Measurements from ENCODE around the gene COL23A1.

Gene COL23A1

GRCh38 chr5:178298283-178298807, 291.8 kb downstream of the COL23A1 start:
- Histone ChIP-seq H3K4me1 (ENCODE audit: control insufficient read depth in 1 of 2, insufficient read depth in 1 of 2, low read depth in 1 of 2, low read length in 1 of 2) (no peaks in the 10 kb centered on the region), H3K4me3 (ENCODE audit: low read depth in 1 of 2, low read length in 1 of 2) (no peak overlapping the region), H3K27me3 (no peaks in the 10 kb centered on the region), H3K27ac (no peak overlapping the region), H3K36me3 (no peaks in the 10 kb centered on the region), H3K9me3 (no peaks in the 10 kb centered on the region)
- no peak for TF ChIP-seq CTCF (IDR thresholded peaks at IDR 0.05)

GRCh38 chr5:178297751-178298150, 292.4 kb downstream of the COL23A1 start:
- H3K27me3 ChIP-seq = no peaks in the 10 kb centered on the region
- no peaks in the 10 kb centered on the region for H3K9me3 ChIP-seq
- no peak overlapping the region for H3K4me3 ChIP-seq (ENCODE audit: low read depth in 1 of 2, low read length in 1 of 2)
- H3K27ac ChIP-seq = no peak overlapping the region
- H3K36me3 ChIP-seq = no peaks in the 10 kb centered on the region
- TF ChIP-seq CTCF (IDR thresholded peaks at IDR 0.05) = no peak
- H3K4me1 ChIP-seq (ENCODE audit: control insufficient read depth in 1 of 2, insufficient read depth in 1 of 2, low read depth in 1 of 2, low read length in 1 of 2) = no peaks in the 10 kb centered on the region

GRCh38 chr5:178296066-178296465, 294.1 kb downstream of the COL23A1 start:
- Histone ChIP-seq H3K4me3 (ENCODE audit: low read depth in 1 of 2, low read length in 1 of 2) (no peak overlapping the region), H3K27me3 (no peaks in the 10 kb centered on the region), H3K36me3 (no peaks in the 10 kb centered on the region), H3K27ac (no peak overlapping the region), H3K9me3 (no peaks in the 10 kb centered on the region), H3K4me1 (ENCODE audit: control insufficient read depth in 1 of 2, insufficient read depth in 1 of 2, low read depth in 1 of 2, low read length in 1 of 2) (no peaks in the 10 kb centered on the region)
- TF ChIP-seq CTCF (IDR thresholded peaks at IDR 0.05) = no peak

- no peaks in the 10 kb centered on the region for H3K4me1 ChIP-seq (ENCODE audit: control insufficient read depth in 1 of 2, insufficient read depth in 1 of 2, low read depth in 1 of 2, low read length in 1 of 2)
- no peak for TF ChIP-seq CTCF (IDR thresholded peaks at IDR 0.05)
Measured at GRCh38 chr5:178295589-178295988, 294.6 kb downstream of the COL23A1 start.

GRCh38 chr5:178293815-178294214, 296.4 kb downstream of the COL23A1 start:
- no peaks in the 10 kb centered on the region for H3K36me3 ChIP-seq
- no peak overlapping the region for H3K4me3 ChIP-seq (ENCODE audit: low read depth in 1 of 2, low read length in 1 of 2)
- no peaks in the 10 kb centered on the region for H3K27me3 ChIP-seq
- no peaks in the 10 kb centered on the region for H3K4me1 ChIP-seq (ENCODE audit: control insufficient read depth in 1 of 2, insufficient read depth in 1 of 2, low read depth in 1 of 2, low read length in 1 of 2)
- H3K9me3 ChIP-seq = no peaks in the 10 kb centered on the region
- no peak overlapping the region for H3K27ac ChIP-seq
- no peak for TF ChIP-seq CTCF (IDR thresholded peaks at IDR 0.05)

More at GRCh38 chr5:178295589-178295988, 294.6 kb downstream of the COL23A1 start:
- no peaks in the 10 kb centered on the region for H3K36me3 ChIP-seq
- H3K9me3 ChIP-seq = no peaks in the 10 kb centered on the region
- no peak overlapping the region for H3K4me3 ChIP-seq (ENCODE audit: low read depth in 1 of 2, low read length in 1 of 2)
- H3K27ac ChIP-seq = no peak overlapping the region
- H3K27me3 ChIP-seq = no peaks in the 10 kb centered on the region

- Histone ChIP-seq H3K36me3 (no peaks in the 10 kb centered on the region), H3K27ac (no peak overlapping the region), H3K9me3 (no peaks in the 10 kb centered on the region), H3K4me1 (ENCODE audit: control insufficient read depth in 1 of 2, insufficient read depth in 1 of 2, low read depth in 1 of 2, low read length in 1 of 2) (no peaks in the 10 kb centered on the region), H3K27me3 (no peaks in the 10 kb centered on the region), H3K4me3 (ENCODE audit: low read depth in 1 of 2, low read length in 1 of 2) (no peak overlapping the region)
- TF ChIP-seq CTCF (IDR thresholded peaks at IDR 0.05) = no peak
Measured at GRCh38 chr5:178293400-178293799, 296.8 kb downstream of the COL23A1 start.

All from neutrophil (primary cell).